Activated CD4-positive, alpha-beta T cell treated with anti-CD3 and anti-CD28 coated beads for 24 hours (primary cell): Measurements from ENCODE around the gene MAT1A.
"Not testable (repeated sequence)": the region's sequence is repeated elsewhere in the genome, so short reads cannot be mapped to it uniquely, and the experiment has no call there.

Experiments
- DNase-seq, 2 donors: peaks; one replicate each; pipeline ENCODE4 v3.0.0-alpha.2; 2020; ENCODE audit warnings: low read depth in 2 of 2

The MAT1A gene

DNA sequence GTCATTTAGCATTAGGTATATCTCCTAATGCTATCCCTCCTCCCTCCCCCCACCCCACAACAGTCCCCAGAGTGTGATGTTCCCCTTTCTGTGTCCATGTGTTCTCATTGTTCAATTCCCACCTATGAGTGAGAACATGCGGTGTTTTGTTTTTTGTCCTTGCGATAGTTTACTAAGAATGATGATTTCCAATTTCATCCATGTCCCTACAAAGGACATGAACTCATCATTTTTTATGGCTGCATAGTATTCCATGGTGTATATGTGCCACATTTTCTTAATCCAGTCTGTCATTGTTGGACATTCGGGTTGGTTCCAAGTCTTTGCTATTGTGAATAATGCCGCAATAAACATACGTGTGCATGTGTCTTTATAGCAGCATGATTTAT is 66.4 kb downstream of the MAT1A start:
- not testable (repeated sequence) for DNase-seq
